ENCODE data around the gene STS. TPM values are rescaled to one million over a fixed set of nuclear protein-coding genes. Genes with fewer than 3 reads are reported as not detected.

STS gene
- 5.9 TPM for polyA plus RNA-seq (2013, experiment 1 of 2; ENCODE audit: insufficient read length)
- 6.6 TPM for polyA plus RNA-seq (2013, experiment 2 of 2; ENCODE audit: insufficient read length)

- DNase-seq, result peak; percentile 31
Observed at GRCh38 chrX:7147413-7147977, at the start of gene STS. Gene STS, plus strand, starts transcription at chrX:7147712. Its CDS starts 105,488 bp downstream, at chrX:7253200.

GRCh38 chrX:7100022-7100421 lies 47.5 kb upstream of the STS start:
- no peak for DNase-seq

DNA sequence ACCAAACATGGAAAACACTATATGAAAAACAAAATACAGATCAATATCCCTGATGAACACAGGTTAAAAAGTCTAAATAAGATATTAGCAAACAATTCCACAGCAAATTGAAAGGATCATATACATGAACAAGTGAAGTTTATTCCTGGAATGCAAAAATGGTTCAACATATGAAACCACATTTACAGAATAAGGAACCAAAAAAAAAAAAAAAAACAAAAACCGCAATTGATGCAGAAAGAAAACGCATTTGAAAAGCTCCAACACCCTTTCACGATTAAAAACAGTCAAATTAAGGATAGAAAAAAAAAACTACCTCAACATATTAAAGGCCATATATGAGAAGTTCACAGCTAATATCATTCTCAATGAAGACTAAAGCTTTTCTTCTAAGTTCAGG lies 45.4 kb upstream of the STS start:
- no peak for DNase-seq

DNA sequence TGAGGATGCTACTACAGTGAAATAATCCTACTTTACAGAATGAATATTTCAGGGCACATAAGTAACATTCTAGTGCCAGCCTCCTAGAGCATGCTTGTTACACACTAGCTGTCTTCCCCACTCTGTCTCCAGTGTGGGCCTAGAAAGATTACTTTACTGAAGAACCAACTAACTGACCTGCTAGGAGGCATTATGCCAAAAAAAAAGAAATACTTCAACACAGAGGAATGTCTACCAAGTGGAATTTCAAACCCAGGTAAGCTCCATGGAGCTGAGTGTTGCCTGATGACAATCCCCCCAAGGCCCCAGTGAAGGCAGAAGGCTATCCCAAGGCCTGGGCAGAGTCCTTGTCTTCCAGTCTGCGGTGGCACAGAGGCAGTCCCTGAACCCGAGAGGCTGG lies 40.9 kb upstream of the STS start:
- DNase-seq, result no peak

- no peak for DNase-seq
Observed at GRCh38 chrX:7108030-7108429, 39.5 kb upstream of the STS start.

- peak; percentile 2 for DNase-seq
Observed at GRCh38 chrX:7109049-7109531, 38.4 kb upstream of the STS start.

- peak; percentile 6 for DNase-seq
Observed at GRCh38 chrX:7109838-7110793, 37.4 kb upstream of the STS start.

GRCh38 chrX:7110821-7111276 lies 36.7 kb upstream of the STS start:
- DNase-seq, result peak; percentile 3

DNA sequence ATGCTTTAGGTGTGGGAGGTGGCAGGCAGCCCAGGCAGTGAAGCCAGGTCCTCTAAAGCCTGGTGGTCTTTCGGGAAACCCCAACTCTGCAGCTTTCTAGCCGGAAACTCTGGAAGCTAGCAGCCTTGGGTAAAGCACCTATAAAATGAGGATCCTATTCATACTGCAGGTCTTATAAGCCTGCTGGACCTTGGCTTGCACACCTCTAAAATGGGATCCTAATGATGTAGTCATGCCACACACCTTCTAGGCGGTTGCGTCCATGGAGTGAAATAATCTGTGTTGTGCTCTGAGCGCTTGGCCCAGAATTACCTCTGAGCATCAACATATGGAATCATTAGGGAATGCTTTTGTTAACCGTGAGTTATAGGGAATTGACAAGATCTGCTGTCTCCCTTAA lies 36.0 kb upstream of the STS start:
- DNase-seq, result no peak

DNA sequence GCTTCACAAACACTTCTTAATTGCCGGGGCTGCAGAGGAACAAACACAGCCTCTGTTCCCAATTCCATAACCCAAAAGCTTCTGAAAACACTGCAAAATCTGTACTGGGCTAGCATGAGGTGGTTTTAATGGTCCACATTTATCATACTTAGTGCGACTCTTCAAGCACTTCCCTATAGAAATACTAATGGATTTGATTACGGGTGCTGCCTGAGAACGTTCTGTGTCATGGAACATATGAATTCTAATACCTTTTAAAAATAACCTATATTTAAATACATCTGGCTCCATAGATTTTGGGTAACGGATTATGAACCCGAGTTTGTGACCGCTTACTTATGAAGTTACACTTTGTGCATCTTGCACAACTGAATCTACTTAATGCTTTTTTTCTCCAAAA lies 35.4 kb upstream of the STS start:
- DNase-seq, result no peak

DNA sequence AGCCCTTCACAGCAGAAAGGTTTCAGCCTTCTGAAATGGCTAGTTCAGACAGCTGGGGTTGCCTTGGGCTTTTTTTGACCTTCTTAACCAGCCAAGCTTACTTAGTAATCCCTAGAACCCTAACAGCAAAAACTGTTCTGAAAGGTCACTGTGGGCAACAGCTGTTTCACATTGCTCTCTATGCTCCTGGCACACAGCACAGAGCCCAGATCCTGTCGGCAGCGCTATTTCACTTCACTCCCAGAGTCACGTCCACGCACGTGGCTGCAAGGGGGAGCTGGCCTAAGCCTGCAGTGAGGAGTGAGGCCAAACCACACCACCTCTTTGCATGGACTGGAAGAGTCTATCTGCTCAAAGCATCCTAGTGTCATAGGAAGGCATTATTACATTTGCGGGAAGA lies 32.0 kb upstream of the STS start:
- DNase-seq, result no peak

DNA sequence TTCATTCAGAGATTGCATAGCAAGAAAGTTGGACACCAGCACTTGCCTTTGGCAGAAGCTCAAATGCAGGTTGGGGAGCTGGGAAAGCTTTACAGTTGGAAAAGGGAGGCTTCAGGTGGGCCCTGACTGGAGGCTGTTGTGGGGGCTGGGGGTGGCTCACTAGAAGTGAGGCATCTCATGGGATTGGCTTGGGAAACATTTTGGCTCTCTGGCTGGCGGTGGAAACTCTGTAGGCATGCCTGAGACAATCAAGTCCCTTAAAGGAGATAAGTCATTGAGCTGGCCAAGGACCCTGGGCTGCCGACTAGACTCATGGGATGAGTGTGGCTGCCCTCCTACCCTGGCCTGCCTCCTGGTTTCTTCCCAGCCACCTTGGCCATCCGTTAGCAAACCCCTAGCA lies 31.4 kb upstream of the STS start:
- no peak for DNase-seq

DNA sequence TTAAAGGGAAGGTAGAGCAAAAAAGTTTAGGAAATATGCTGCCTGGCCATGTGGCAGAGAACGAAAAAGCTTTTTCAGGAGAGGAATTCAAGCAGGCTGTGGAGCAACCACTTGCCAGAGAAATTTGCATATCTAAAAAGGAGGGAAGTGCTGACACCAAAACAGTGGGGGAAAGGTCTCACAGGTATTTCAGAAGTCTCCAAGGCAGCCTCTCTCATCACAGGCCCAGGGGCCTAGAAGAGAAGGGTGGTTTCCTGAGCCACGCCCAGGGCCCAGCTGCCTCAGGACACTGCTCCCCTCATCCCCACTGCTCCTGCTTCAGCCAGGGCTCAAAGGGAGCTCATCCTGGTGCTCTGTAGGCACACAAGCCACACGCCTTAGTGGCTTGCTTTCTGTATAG lies 29.9 kb upstream of the STS start:
- DNase-seq, result no peak

DNA sequence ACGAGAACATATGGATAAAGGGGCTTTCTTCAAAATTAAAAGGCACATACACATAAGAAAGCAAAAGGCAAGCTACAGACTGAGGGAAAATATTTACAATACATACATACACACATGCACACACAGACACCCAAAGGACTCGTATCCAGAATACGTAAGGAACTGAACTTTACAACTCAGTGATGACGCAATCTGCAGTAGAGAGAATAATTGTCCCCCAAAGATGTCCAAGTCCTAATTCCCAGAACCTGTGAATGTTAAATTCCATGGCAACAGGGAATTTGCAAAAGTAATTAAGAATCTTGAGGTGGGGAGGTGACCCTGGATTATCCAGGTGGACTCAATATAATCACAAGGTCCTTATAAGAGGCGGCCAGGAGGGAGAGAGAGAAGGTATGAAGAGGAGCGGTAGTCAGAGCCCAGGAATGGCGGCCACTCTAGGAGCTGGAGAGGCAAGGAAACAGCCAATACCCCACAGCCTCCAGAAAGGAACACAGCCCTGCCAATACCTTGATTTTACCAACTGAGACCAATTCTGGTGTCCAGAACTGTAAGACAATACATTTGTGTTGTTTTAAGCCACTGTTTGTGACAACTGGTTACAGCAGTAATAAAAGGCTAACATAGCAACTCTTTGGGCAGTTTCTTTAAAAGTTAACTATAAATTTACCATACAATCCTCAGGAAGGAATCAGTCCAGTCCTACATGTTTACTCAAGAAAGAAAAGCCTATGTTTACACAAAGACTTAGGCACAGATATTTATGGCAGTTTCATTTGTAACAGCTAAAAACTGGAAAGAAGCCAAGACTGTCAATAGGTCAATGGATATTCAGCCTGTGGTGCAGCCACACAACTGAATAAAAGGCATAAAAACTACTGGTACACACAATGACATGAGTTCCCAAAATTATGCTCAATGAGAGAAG lies 27.3 kb upstream of the STS start:
- peak; percentile 15 for DNase-seq

DNA sequence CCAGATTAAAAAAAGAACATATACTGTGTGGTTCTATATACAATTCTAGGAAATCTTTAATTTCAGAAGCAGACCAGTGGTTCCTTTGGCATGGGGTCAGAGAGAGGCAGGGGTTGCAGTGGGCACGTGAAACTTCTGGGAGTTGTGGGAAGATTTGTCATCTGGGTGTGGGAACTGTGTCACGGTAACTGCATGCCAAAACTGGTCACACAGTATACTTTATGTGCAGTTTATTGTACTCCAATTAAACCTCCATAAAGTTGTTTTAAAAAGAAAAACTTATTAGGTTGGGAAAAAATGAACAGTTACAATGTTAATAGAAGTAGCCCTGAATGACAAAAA lies 26.7 kb upstream of the STS start:
- DNase-seq, result no peak

DNA sequence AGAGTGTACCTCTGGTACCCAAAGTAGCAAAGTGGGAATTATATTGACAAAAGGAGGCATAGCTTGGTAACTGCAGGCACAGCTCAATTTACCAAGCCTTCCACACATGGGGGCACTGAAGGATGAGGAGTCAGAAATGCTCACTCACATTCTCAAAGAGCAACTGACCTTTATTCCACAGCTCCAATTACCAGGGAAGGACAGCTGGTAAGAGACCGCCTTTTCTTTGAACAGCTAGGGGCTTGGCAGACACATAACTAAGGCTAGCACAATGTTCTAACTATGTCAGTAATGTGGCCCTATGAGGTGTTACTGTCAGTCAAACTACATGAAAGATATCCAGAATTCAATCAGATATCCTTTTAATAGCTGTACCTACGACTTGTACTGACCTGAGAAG lies 20.5 kb upstream of the STS start:
- no peak for DNase-seq

DNA sequence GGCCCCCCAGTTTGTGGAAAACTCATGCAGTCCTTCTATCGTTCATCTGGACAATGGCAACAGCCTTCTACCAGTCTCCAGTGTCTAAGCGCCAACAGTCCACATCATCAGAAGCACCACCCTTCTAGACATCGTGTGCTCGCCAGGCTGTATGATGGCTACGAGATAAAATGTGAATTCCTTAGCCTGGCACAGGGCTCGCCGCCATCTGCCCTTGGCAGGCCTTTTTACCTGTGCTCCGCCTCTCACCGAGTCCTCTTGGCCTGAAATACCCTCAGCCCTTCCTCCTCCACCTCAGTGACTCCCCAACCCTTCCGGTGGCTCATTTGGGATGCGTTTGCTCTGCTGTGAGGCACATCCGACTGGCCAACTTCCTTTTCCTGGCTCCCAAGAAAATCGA lies 15.9 kb upstream of the STS start:
- no peak for DNase-seq

- peak; percentile 79 for DNase-seq
Observed at GRCh38 chrX:7132335-7133049, 15.0 kb upstream of the STS start.

GRCh38 chrX:7133050-7133440 lies 14.5 kb upstream of the STS start:
- DNase-seq, result peak; percentile 19

GRCh38 chrX:7134981-7135380 lies 12.5 kb upstream of the STS start:
- DNase-seq, result no peak

DNA sequence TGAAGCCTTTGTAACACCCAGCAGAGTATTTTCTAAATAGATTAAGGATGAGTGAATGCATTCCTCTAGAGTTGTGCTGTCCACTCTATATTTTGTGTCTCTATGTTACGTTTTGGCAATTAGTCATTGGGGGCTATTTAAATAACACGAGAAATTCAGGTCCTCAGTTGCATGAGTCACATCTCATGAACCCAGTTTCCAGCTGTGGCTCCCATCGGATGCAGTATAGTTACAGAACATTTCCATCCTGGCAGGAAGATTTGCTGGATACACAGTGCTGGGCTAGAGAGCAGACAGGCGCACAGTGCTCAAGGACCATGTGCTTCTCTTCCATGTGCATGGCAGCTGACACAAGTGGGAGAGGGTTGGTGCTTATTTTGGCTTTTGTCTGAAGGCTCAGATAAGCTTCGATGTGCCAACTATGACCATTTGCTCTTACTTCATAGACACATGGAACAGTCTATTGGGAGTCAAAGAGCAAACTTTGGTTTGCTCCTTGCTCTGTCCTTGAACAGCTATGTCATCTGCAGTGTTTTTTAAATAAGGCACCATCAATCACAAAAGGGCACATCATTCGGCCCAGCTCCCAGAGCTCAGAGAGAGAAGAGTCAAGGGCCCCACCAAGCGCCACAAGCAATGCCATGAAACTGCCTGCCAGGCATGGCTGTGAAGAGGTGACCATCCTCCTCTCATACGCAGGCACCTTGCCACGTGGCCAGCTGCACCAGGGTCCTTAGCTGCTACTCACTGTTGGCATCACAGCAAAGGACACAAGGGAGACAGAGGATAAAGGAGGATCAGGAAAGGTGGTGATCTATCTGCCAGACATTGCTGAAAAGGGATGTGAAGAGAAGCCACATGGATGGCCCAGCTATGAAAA lies 8.1 kb upstream of the STS start:
- peak; percentile 92 for DNase-seq
